ENCODE results near the gene BSG. TPM values are rescaled to one million over a fixed set of nuclear protein-coding genes. Genes with fewer than 3 reads are reported as not detected.

Gene BSG
- total and polyA plus RNA-seq, 4 donors, result 80.4 to 367 (median 149) TPM

DNA sequence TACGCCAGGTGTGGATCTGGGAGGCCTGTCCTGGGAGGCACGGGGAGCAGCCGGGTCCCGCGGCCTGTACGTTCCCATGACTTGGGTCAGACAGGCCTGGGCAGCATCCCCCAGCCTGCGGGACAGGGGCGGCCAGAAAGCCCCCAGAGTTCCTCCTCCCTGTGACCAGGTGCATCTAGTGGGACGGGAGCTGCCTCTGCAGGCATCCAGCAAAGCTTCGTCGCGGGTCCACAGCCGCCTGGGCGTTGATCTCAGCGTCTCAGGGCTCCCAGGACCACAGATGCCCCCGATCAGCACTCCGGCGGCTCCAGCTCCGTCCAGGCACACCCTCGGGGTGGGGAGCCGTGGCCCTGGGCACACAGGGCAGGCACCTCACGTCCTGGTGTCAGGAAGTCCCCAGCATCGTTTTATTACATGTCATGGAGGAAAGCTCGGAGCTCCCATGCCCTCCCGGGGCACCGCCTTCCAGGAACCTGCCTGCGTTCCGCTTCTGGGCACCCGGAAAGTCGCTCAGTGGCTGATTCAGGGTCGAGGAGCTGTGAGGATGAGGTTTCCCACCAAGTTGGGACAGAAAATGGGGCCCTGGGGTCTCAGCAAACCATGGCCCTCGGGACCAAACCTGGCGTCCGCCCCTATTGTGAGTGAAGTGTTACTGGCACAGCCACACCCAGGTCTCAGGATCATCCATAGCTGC, 30.1 kb upstream of the BSG start:
- DNase-seq (ENCODE audit: low spot score), result no peak
- Histone ChIP-seq H3K4me3 (ENCODE audit: low read depth in 1 of 3, low read length in 3 of 3) (no peak overlapping the region), H3K9ac (ENCODE audit: low read depth in 1 of 2, low read length in 2 of 2) (no peak overlapping the region), H3K27me3 (ENCODE audit: control insufficient read depth in 4 of 4, insufficient read depth in 4 of 4, low read length in 3 of 4) (no peaks in the 10 kb centered on the region), H3K27ac (ENCODE audit: low read depth in 1 of 2, low read length in 2 of 2) (no peak overlapping the region), H3K9me3 (ENCODE audit: control insufficient read depth in 4 of 4, low read length in 3 of 4) (no peaks in the 10 kb centered on the region), H3K4me1 (ENCODE audit: control insufficient read depth in 4 of 4, insufficient read depth in 4 of 4, low read length in 3 of 4) (no peaks in the 10 kb centered on the region), H3K36me3 (ENCODE audit: control insufficient read depth in 4 of 4, insufficient read depth in 3 of 4, low read depth in 1 of 4, low read length in 3 of 4) (peaks cover 6 to 31% (median 9%) of the 10 kb centered on the region in 4 donors)
- 92% methylated on average over 34 of the region's 34 CpGs for WGBS
- TF ChIP-seq JUND (IDR thresholded peaks at IDR 0.05), result no peak
- TF ChIP-seq, protein P1, sequence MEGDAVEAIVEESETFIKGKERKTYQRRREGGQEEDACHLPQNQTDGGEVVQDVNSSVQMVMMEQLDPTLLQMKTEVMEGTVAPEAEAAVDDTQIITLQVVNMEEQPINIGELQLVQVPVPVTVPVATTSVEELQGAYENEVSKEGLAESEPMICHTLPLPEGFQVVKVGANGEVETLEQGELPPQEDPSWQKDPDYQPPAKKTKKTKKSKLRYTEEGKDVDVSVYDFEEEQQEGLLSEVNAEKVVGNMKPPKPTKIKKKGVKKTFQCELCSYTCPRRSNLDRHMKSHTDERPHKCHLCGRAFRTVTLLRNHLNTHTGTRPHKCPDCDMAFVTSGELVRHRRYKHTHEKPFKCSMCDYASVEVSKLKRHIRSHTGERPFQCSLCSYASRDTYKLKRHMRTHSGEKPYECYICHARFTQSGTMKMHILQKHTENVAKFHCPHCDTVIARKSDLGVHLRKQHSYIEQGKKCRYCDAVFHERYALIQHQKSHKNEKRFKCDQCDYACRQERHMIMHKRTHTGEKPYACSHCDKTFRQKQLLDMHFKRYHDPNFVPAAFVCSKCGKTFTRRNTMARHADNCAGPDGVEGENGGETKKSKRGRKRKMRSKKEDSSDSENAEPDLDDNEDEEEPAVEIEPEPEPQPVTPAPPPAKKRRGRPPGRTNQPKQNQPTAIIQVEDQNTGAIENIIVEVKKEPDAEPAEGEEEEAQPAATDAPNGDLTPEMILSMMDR (IDR thresholded peaks at IDR 0.05; ENCODE audit: low read depth, low read length, missing input control), result no peak
- no peak for TF ChIP-seq HNF4G (IDR thresholded peaks at IDR 0.05)
- TF ChIP-seq RAD21 (IDR thresholded peaks at IDR 0.05), result no peak
- TF ChIP-seq EGR1 (IDR thresholded peaks at IDR 0.05; ENCODE audit: low read depth in 2 of 2), result no peak
- TF ChIP-seq FOXA1 (IDR thresholded peaks at IDR 0.05), result no peak
- no peak for TF ChIP-seq RXRA (IDR thresholded peaks at IDR 0.05)
- no peak for TF ChIP-seq FOXA2 (IDR thresholded peaks at IDR 0.05)
- TF ChIP-seq HNF4A (conservative IDR thresholded peaks at IDR 0.05), result no peak
- TF ChIP-seq ATF3 (IDR thresholded peaks at IDR 0.05), result no peak
- no peak for TF ChIP-seq NR2F2 (IDR thresholded peaks at IDR 0.05)
- TF ChIP-seq GABPA (IDR thresholded peaks at IDR 0.05 in 1 of 2, conservative IDR thresholded peaks at IDR 0.05 in 1 of 2), result no peak
- TF ChIP-seq TAF1 (conservative IDR thresholded peaks at IDR 0.05), result no peak

DNA sequence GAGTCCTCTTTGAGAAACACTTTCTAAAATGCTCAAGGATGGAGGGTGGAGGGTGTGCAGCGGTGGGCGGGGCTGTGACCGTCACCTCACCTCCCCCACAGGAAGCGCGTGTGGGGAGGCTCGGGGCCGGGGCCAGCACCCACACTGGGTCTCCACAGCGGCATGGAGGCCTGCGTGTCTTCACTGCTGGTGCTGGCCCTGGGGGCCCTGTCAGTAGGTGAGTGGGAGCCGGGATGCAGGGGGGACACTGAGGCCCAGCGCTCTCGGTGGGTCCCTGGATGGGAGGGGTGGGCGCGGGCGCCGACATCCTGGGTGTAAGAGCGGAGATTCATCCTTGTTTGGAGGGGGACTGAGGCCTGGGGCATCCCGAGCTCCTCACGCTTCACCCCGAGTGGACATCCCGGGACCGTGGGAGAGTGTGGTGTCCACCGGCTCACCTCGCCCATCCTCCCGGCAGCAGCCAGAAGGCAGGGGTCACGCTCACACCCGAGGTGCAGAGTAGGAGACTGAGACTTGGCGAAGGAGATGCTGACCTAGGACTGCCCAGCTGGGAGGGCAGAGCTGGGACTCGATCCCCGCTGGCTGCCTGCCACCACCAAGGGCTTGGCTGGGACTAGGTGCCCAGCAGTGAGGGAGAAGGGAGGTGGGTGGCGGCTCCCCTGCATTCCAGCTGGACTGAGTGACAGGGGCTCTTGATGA, 28.3 kb upstream of the BSG start, which contains the start of gene GZMM:
Gene GZMM, plus strand, starts transcription at position 144 of the 699 bp plus-strand sequence. Its CDS starts 19 bp downstream, at position 163.
- no peak within 1 kb of the TSS for H3K4me3 ChIP-seq (ENCODE audit: low read depth in 1 of 3, low read length in 3 of 3)
- no peak within 1 kb of the TSS for H3K27ac ChIP-seq (ENCODE audit: low read depth in 1 of 2, low read length in 2 of 2)
- no peaks in the 10 kb centered on the region for H3K27me3 ChIP-seq (ENCODE audit: control insufficient read depth in 4 of 4, insufficient read depth in 4 of 4, low read length in 3 of 4)
- 60% methylated on average over 31 of the region's 31 CpGs for WGBS
- TF ChIP-seq FOXA1 (IDR thresholded peaks at IDR 0.05) (no peak), RXRA (IDR thresholded peaks at IDR 0.05) (no peak), GABPA (IDR thresholded peaks at IDR 0.05 in 1 of 2, conservative IDR thresholded peaks at IDR 0.05 in 1 of 2) (no peak), JUND (IDR thresholded peaks at IDR 0.05) (no peak), HNF4A (conservative IDR thresholded peaks at IDR 0.05) (no peak), EGR1 (IDR thresholded peaks at IDR 0.05; ENCODE audit: low read depth in 2 of 2) (no peak), HNF4G (IDR thresholded peaks at IDR 0.05) (no peak), SP1 (IDR thresholded peaks at IDR 0.05) (no peak), TAF1 (conservative IDR thresholded peaks at IDR 0.05) (no peak), ATF3 (IDR thresholded peaks at IDR 0.05) (no peak), FOXA2 (IDR thresholded peaks at IDR 0.05) (no peak)
- TF ChIP-seq, protein P1 (IDR thresholded peaks at IDR 0.05; ENCODE audit: low read depth, low read length, missing input control), result no peak
- TF ChIP-seq, protein P2, sequence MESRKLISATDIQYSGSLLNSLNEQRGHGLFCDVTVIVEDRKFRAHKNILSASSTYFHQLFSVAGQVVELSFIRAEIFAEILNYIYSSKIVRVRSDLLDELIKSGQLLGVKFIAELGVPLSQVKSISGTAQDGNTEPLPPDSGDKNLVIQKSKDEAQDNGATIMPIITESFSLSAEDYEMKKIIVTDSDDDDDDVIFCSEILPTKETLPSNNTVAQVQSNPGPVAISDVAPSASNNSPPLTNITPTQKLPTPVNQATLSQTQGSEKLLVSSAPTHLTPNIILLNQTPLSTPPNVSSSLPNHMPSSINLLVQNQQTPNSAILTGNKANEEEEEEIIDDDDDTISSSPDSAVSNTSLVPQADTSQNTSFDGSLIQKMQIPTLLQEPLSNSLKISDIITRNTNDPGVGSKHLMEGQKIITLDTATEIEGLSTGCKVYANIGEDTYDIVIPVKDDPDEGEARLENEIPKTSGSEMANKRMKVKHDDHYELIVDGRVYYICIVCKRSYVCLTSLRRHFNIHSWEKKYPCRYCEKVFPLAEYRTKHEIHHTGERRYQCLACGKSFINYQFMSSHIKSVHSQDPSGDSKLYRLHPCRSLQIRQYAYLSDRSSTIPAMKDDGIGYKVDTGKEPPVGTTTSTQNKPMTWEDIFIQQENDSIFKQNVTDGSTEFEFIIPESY (IDR thresholded peaks at IDR 0.05), result no peak
- TF ChIP-seq, protein P3, sequence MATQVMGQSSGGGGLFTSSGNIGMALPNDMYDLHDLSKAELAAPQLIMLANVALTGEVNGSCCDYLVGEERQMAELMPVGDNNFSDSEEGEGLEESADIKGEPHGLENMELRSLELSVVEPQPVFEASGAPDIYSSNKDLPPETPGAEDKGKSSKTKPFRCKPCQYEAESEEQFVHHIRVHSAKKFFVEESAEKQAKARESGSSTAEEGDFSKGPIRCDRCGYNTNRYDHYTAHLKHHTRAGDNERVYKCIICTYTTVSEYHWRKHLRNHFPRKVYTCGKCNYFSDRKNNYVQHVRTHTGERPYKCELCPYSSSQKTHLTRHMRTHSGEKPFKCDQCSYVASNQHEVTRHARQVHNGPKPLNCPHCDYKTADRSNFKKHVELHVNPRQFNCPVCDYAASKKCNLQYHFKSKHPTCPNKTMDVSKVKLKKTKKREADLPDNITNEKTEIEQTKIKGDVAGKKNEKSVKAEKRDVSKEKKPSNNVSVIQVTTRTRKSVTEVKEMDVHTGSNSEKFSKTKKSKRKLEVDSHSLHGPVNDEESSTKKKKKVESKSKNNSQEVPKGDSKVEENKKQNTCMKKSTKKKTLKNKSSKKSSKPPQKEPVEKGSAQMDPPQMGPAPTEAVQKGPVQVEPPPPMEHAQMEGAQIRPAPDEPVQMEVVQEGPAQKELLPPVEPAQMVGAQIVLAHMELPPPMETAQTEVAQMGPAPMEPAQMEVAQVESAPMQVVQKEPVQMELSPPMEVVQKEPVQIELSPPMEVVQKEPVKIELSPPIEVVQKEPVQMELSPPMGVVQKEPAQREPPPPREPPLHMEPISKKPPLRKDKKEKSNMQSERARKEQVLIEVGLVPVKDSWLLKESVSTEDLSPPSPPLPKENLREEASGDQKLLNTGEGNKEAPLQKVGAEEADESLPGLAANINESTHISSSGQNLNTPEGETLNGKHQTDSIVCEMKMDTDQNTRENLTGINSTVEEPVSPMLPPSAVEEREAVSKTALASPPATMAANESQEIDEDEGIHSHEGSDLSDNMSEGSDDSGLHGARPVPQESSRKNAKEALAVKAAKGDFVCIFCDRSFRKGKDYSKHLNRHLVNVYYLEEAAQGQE (IDR thresholded peaks at IDR 0.05), result no peak
- H3K9ac ChIP-seq (ENCODE audit: low read depth in 1 of 2, low read length in 2 of 2), result no peak within 1 kb of the TSS
- H3K9me3 ChIP-seq (ENCODE audit: control insufficient read depth in 4 of 4, low read length in 3 of 4), result no peaks in the 10 kb centered on the region
- H3K36me3 ChIP-seq (ENCODE audit: control insufficient read depth in 4 of 4, insufficient read depth in 3 of 4, low read depth in 1 of 4, low read length in 3 of 4), result peaks cover 0 to 18% (median 4%) of the 10 kb centered on the region in 4 donors
- DNase-seq (ENCODE audit: low spot score), result no peak
- no peaks in the 10 kb centered on the region for H3K4me1 ChIP-seq (ENCODE audit: control insufficient read depth in 4 of 4, insufficient read depth in 4 of 4, low read length in 3 of 4)
